Lower lobe of right lung (tissue), 2 donors: ENCODE data around the gene GTPBP4. TPM values are rescaled to one million over a fixed set of nuclear protein-coding genes. Genes with fewer than 3 reads are reported as not detected.

ENCODE experiments used
- ATAC-seq, 2 donors: fragments of 200-7000 bp; cut with Tn5 transposase; one replicate each; pipeline ENCODE4 v1.9.1; 2020 to 2022; ENCODE audit warnings: mild to moderate bottlenecking in 2 of 2, moderate library complexity in 2 of 2
- DNase-seq: peaks from one replicate; pipeline ENCODE4 v3.0.0-alpha.2; 2020
- H3K27ac ChIP-seq: fragments of 200-600 bp; one replicate; pipeline ENCODE4 v1.8.0; 2022
- H3K27me3 ChIP-seq: fragments of 200-600 bp; one replicate; pipeline ENCODE4 v1.8.0; 2022; ENCODE audit warnings: low read depth
- H3K36me3 ChIP-seq: fragments of 200-600 bp; one replicate; pipeline ENCODE4 v1.8.0; 2022; ENCODE audit warnings: mild to moderate bottlenecking
- H3K4me1 ChIP-seq: fragments of 200-600 bp; one replicate; pipeline ENCODE4 v1.8.0; 2022
- H3K4me3 ChIP-seq: fragments of 200-600 bp; one replicate; pipeline ENCODE4 v1.8.0; 2022; ENCODE audit warnings: mild to moderate bottlenecking
- H3K9me3 ChIP-seq: fragments of 200-600 bp; one replicate; pipeline ENCODE4 v1.8.0; 2022
- CTCF ChIP-seq: fragments of 200-600 bp; IDR thresholded peaks from one replicate; pipeline ENCODE4 v1.8.0; 2022; ENCODE audit warnings: antibody characterized with exemption, mild to moderate bottlenecking
- intact Hi-C: fragments of 100-400 bp; cut with DNase I; formaldehyde crosslinking; loops from one replicate; pipeline ENCODE4 v1.11.0; 2022
- total RNA-seq: library from RNA; stranded (reverse); fragmentation: NEBNext Ultra II Directional; extraction: Animal tissue kit (Norgen Biotek cat#: 25700); gene quantifications from one replicate; pipeline ENCODE4 v1.2.1, GENCODE V29; 2021
- donor health status: DM: no; HTN: yes; CAD: no; lungs with severe emphysema.

Gene GTPBP4
- total RNA-seq, 1 donor from 2014 or later: 28.9 TPM

- Histone ChIP-seq H3K4me1 (peaks cover 10% of the 10 kb centered on the region), H3K4me3 (no peak overlapping the region), H3K27ac (no peak overlapping the region), H3K9me3 (no peaks in the 10 kb centered on the region), H3K36me3 (no peaks in the 10 kb centered on the region), H3K27me3 (no peaks in the 10 kb centered on the region)
- ATAC-seq (no peak), DNase-seq (no peak)
- intact Hi-C loops: no loop called here
- TF ChIP-seq CTCF: no peak
Observed at GRCh38 chr10:945778-946177, 42.5 kb upstream of the GTPBP4 start.

- no peaks in the 10 kb centered on the region for H3K27me3 ChIP-seq
- ATAC-seq: no peak
- no peak overlapping the region for H3K27ac ChIP-seq
- no peaks in the 10 kb centered on the region for H3K9me3 ChIP-seq
- no peak for DNase-seq
- intact Hi-C loops: no loop called here
- no peak overlapping the region for H3K4me3 ChIP-seq
- no peaks in the 10 kb centered on the region for H3K36me3 ChIP-seq
- H3K4me1 ChIP-seq: peaks cover 10% of the 10 kb centered on the region
- TF ChIP-seq CTCF: no peak
Observed at GRCh38 chr10:947051-947450, 41.2 kb upstream of the GTPBP4 start.

GRCh38 chr10:947881-948280 lies 40.4 kb upstream of the GTPBP4 start:
- DNase-seq (no peak), ATAC-seq (no peak)
- H3K4me3 ChIP-seq: no peak overlapping the region
- no peak overlapping the region for H3K27ac ChIP-seq
- H3K36me3 ChIP-seq: no peaks in the 10 kb centered on the region
- TF ChIP-seq CTCF: no peak
- intact Hi-C loops: no loop called here
- peaks cover 10% of the 10 kb centered on the region for H3K4me1 ChIP-seq
- H3K9me3 ChIP-seq: no peaks in the 10 kb centered on the region
- no peaks in the 10 kb centered on the region for H3K27me3 ChIP-seq

GRCh38 chr10:948347-948746 lies 39.9 kb upstream of the GTPBP4 start:
- H3K27ac ChIP-seq: no peak overlapping the region
- H3K9me3 ChIP-seq: no peaks in the 10 kb centered on the region
- no peak overlapping the region for H3K4me3 ChIP-seq
- H3K4me1 ChIP-seq: peaks cover 10% of the 10 kb centered on the region
- no peak for TF ChIP-seq CTCF
- no peaks in the 10 kb centered on the region for H3K36me3 ChIP-seq
- intact Hi-C loops: no loop called here
- ATAC-seq: no peak
- no peak for DNase-seq
- H3K27me3 ChIP-seq: no peaks in the 10 kb centered on the region

GRCh38 chr10:949446-949845 lies 38.8 kb upstream of the GTPBP4 start:
- H3K27ac ChIP-seq: no peak overlapping the region
- H3K9me3 ChIP-seq: no peaks in the 10 kb centered on the region
- no peak for TF ChIP-seq CTCF
- DNase-seq (no peak), ATAC-seq (no peak)
- no peaks in the 10 kb centered on the region for H3K36me3 ChIP-seq
- intact Hi-C loops: no loop called here
- H3K4me1 ChIP-seq: peaks cover under 1% of the 10 kb centered on the region
- no peak overlapping the region for H3K4me3 ChIP-seq
- H3K27me3 ChIP-seq: no peaks in the 10 kb centered on the region

GRCh38 chr10:953836-954235 lies 34.4 kb upstream of the GTPBP4 start:
- Histone ChIP-seq H3K4me3 (no peak overlapping the region), H3K36me3 (no peaks in the 10 kb centered on the region), H3K27ac (no peak overlapping the region), H3K9me3 (no peaks in the 10 kb centered on the region), H3K27me3 (no peaks in the 10 kb centered on the region), H3K4me1 (no peaks in the 10 kb centered on the region)
- ATAC-seq: no peak
- TF ChIP-seq CTCF: no peak
- DNase-seq: no peak
- intact Hi-C loops: no loop called here
